PFSK-1 (cell line): ENCODE results near the gene PTPRH.

Experiments
- FOXP2 ChIP-seq: optimal IDR thresholded peaks from 2 replicates; pipeline ENCODE3; 2011; ENCODE audit warnings: borderline replicate concordance, control low read depth, inconsistent platforms; ENCODE audit not compliant: insufficient read depth; ENCODE audit errors: extremely low read length, extremely low read depth
- POLR2AphosphoS5 ChIP-seq: IDR thresholded peaks from 2 replicates; pipeline ENCODE4 v1.6.1; 2012; ENCODE audit warnings: low read depth, mild to moderate bottlenecking, control low read depth, low read length, moderate library complexity
- REST ChIP-seq, 2 experiments: IDR thresholded peaks; 2 replicates each; pipeline versions ENCODE4 v1.6.1 to v1.8.0; 2011 to 2012; ENCODE audit warnings: low read depth in 2 of 2, low read length in 2 of 2, control low read depth in 1 of 2, inconsistent platforms in 1 of 2, mild to moderate bottlenecking in 1 of 2, moderate library complexity in 1 of 2; ENCODE audit not compliant: insufficient read depth in 1 of 2
- SIN3A ChIP-seq: IDR thresholded peaks from 2 replicates; pipeline ENCODE4 v1.6.1; 2012; ENCODE audit warnings: mild to moderate bottlenecking, low read length, moderate library complexity, borderline replicate concordance; ENCODE audit not compliant: insufficient read depth
- TAF1 ChIP-seq: IDR thresholded peaks from 2 replicates; pipeline ENCODE4 v1.6.1; 2012; ENCODE audit warnings: low read length, control low read depth, borderline replicate concordance; ENCODE audit not compliant: insufficient read depth

PTPRH gene

GRCh38 chr19:55136399-55137102 is 72.8 kb downstream of the PTPRH start:
- TF ChIP-seq SIN3A (no peak), REST (IDR thresholded peaks at IDR 0.05; ENCODE audit: insufficient read depth in 1 of 2, low read depth in 2 of 2, low read length in 2 of 2) (no peak), TAF1 (no peak)

- TF ChIP-seq REST (IDR thresholded peaks at IDR 0.05; ENCODE audit: insufficient read depth in 1 of 2, low read depth in 2 of 2, low read length in 2 of 2) (no peak), TAF1 (no peak), FOXP2 (no peak), POLR2AphosphoS5 (no peak), SIN3A (no peak)
Observed at GRCh38 chr19:55134736-55135135, 74.6 kb downstream of the PTPRH start.

DNA sequence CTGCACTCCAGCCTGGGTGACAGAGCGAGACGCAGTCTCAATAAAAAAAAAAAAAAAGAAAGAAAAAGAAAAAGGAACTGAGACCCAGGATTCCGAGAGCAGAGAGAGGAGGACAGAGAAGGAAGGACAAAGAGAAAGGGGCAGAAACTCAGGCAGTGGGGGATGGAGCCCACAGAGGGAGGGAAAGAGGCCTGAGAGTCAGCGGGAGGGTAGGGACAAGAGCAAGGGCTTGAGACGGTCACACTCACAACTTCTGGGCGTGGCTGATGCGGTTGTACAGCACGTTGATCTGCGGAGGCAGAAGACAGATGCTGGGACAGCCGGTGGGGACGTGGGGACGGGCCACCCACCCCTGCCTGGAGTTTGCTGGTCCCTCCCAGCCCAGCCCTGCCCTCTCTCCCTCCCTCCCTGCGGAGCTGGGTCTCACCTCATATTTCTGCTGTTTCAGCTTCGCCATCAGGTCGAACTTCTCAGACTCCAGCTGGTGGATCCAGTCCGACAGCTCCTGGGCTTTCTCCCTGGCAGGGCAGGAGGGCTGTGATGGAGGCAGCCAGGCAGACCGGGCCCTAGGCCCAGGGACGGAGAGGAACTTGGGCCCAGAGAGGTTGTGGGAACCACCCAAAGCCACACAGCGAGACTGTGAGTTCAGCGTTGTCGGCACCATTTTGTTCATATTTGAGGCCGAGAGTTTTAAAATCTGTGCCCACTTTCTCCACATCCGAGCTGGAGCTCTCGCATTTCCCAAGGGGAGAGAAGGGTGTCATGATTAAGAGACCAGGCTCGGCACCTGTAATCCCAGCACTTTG is 75.5 kb downstream of the PTPRH start:
- TF ChIP-seq REST (IDR thresholded peaks at IDR 0.05; ENCODE audit: insufficient read depth in 1 of 2, low read depth in 2 of 2, low read length in 2 of 2) = no peak

- TF ChIP-seq REST (IDR thresholded peaks at IDR 0.05; ENCODE audit: insufficient read depth in 1 of 2, low read depth in 2 of 2, low read length in 2 of 2) (no peak), SIN3A (no peak), POLR2AphosphoS5 (no peak), FOXP2 (no peak), TAF1 (no peak)
Observed at GRCh38 chr19:55132453-55133129, 76.7 kb downstream of the PTPRH start.
